Fibroblast of lung (primary cell): Measurements from ENCODE around the gene ZDHHC3. TPM values are rescaled to one million over a fixed set of nuclear protein-coding genes. Genes with fewer than 3 reads are reported as not detected.

ENCODE experiments used
- DNase-seq, 2 donors: peaks; one replicate each; pipeline versions ENCODE4 v3.0.0 to v3.0.0-alpha.2; 2010; ENCODE audit warnings: low read depth in 2 of 2
- H2AFZ ChIP-seq: 2 replicates; pipeline ENCODE4 v1.5.1; 2012; ENCODE audit warnings: low read length, control low read depth, inconsistent platforms
- H3K27ac ChIP-seq: 2 replicates; pipeline ENCODE4 v1.5.1; 2011; ENCODE audit warnings: low read length, control low read depth; ENCODE audit not compliant: insufficient read depth
- H3K27me3 ChIP-seq: 2 replicates; pipeline ENCODE4 v1.5.1; 2011; ENCODE audit warnings: mild to moderate bottlenecking, low read length; ENCODE audit not compliant: control insufficient read depth, insufficient read depth
- H3K36me3 ChIP-seq: 2 replicates; pipeline ENCODE4 v1.5.1; 2011; ENCODE audit warnings: low read length; ENCODE audit not compliant: control insufficient read depth, insufficient read depth
- H3K4me1 ChIP-seq: 2 replicates; pipeline ENCODE4 v1.5.1; 2011; ENCODE audit warnings: low read length; ENCODE audit not compliant: control insufficient read depth, insufficient read depth; ENCODE audit errors: extremely low read depth
- H3K4me2 ChIP-seq: 2 replicates; pipeline ENCODE4 v1.5.1; 2011; ENCODE audit warnings: low read length, control low read depth; ENCODE audit not compliant: insufficient read depth; ENCODE audit errors: extremely low read depth
- H3K4me3 ChIP-seq, 4 experiments: fragments of 200-600 bp in 1 of 4; sonication (generic) in 1 of 4; replicated peaks in 1 of 4; 2 replicates each; pipeline ENCODE4 v1.5.1; 2011 to 2016; ENCODE audit warnings: low read length in 4 of 4, low read depth in 3 of 4, mild to moderate bottlenecking in 3 of 4, control low read depth in 2 of 4, inconsistent platforms in 1 of 4, mixed read lengths in 1 of 4; ENCODE audit not compliant: insufficient read depth in 1 of 4; ENCODE audit errors: control extremely low read depth in 1 of 4
- H3K79me2 ChIP-seq: 2 replicates; pipeline ENCODE4 v1.5.1; 2012; ENCODE audit warnings: mild to moderate bottlenecking, low read length, inconsistent platforms; ENCODE audit not compliant: control insufficient read depth, insufficient read depth
- H3K9ac ChIP-seq: 2 replicates; pipeline ENCODE4 v1.5.1; 2011; ENCODE audit warnings: mild to moderate bottlenecking, low read length, control low read depth; ENCODE audit not compliant: insufficient read depth
- H3K9me3 ChIP-seq: 2 replicates; pipeline ENCODE4 v1.5.1; 2012; ENCODE audit warnings: low read depth, low read length; ENCODE audit not compliant: control insufficient read depth, insufficient read depth
- H4K20me1 ChIP-seq: 2 replicates; pipeline ENCODE4 v1.5.1; 2011; ENCODE audit warnings: low read length; ENCODE audit not compliant: control insufficient read depth, insufficient read depth; ENCODE audit errors: extremely low read depth
- CTCF ChIP-seq, 2 donors: IDR thresholded peaks in 1 of 2; conservative IDR thresholded peaks in 1 of 2; 1 replicate in 1 of 2; 2 replicates in 1 of 2; pipeline ENCODE4 v1.5.1; 2011 to 2012; ENCODE audit warnings: low read length in 2 of 2, control low read depth in 1 of 2, inconsistent platforms in 1 of 2, low read depth in 1 of 2, mild to moderate bottlenecking in 1 of 2
- EZH2 ChIP-seq: IDR thresholded peaks from 2 replicates; pipeline ENCODE4 v1.5.1; 2012; ENCODE audit warnings: low read length, control low read depth, mild to moderate bottlenecking; ENCODE audit errors: missing control alignments
- polyA plus RNA-seq, 2 donors: library from polyadenylated mRNA; depleted of rRNA in 1 of 2; stranded (reverse) in 1 of 2; unstranded in 1 of 2; fragments of >200 nt; gene quantifications; 2 replicates each; pipeline ENCODE4 v1.2.1, GENCODE V29; 2011 to 2012; ENCODE audit warnings: missing spikeins in 1 of 2
- total RNA-seq: library from RNA; depleted of rRNA; stranded (reverse); fragments of >200 nt; gene quantifications from 2 replicates; pipeline ENCODE4 v1.2.1, GENCODE V29; 2014

Gene ZDHHC3
- total and polyA plus RNA-seq, 2 donors (not counting 1 experiment from before 2014, with no cell fraction given) = 53.2 to 126 TPM

- Histone ChIP-seq H3K9me3 (no peaks in the 10 kb centered on the region), H4K20me1 (no peaks in the 10 kb centered on the region), H2AFZ (no peak overlapping the region), H3K9ac (no peak overlapping the region), H3K4me1 (peaks cover 18% of the 10 kb centered on the region), H3K27ac (no peak overlapping the region), H3K4me2 (no peak overlapping the region), H3K79me2 (no peaks in the 10 kb centered on the region), H3K27me3 (no peaks in the 10 kb centered on the region), H3K36me3 (no peaks in the 10 kb centered on the region), H3K4me3 (no peak overlapping the region)
- TF ChIP-seq CTCF (conservative IDR thresholded peaks at IDR 0.05 in 1 of 2, IDR thresholded peaks at IDR 0.05 in 1 of 2; ENCODE audit: low read depth in 1 of 2, low read length in 2 of 2) (no peak), EZH2 (no peak)
- DNase-seq = no peak
Observed at GRCh38 chr3:44880284-44880683, 95.7 kb downstream of the ZDHHC3 start.

GRCh38 chr3:44877333-44877732 is 98.6 kb downstream of the ZDHHC3 start:
- TF ChIP-seq EZH2 (no peak), CTCF (conservative IDR thresholded peaks at IDR 0.05 in 1 of 2, IDR thresholded peaks at IDR 0.05 in 1 of 2; ENCODE audit: low read depth in 1 of 2, low read length in 2 of 2) (no peak)
- Histone ChIP-seq H3K4me2 (no peak overlapping the region), H3K79me2 (no peaks in the 10 kb centered on the region), H3K27ac (no peak overlapping the region), H3K27me3 (no peaks in the 10 kb centered on the region), H3K36me3 (no peaks in the 10 kb centered on the region), H2AFZ (no peak overlapping the region), H3K4me3 (no peak overlapping the region), H4K20me1 (no peaks in the 10 kb centered on the region), H3K9me3 (no peaks in the 10 kb centered on the region), H3K9ac (no peak overlapping the region), H3K4me1 (no peaks in the 10 kb centered on the region)
- DNase-seq = no peak

GRCh38 chr3:44875596-44875995 is 100.4 kb downstream of the ZDHHC3 start:
- no peak overlapping the region for H3K4me3 ChIP-seq
- H3K36me3 ChIP-seq = no peaks in the 10 kb centered on the region
- H3K4me2 ChIP-seq = no peak overlapping the region
- no peak overlapping the region for H3K27ac ChIP-seq
- no peaks in the 10 kb centered on the region for H3K4me1 ChIP-seq
- DNase-seq = no peak
- no peaks in the 10 kb centered on the region for H3K27me3 ChIP-seq
- TF ChIP-seq CTCF (conservative IDR thresholded peaks at IDR 0.05 in 1 of 2, IDR thresholded peaks at IDR 0.05 in 1 of 2; ENCODE audit: low read depth in 1 of 2, low read length in 2 of 2) (no peak), EZH2 (no peak)
- no peaks in the 10 kb centered on the region for H3K9me3 ChIP-seq
- no peaks in the 10 kb centered on the region for H4K20me1 ChIP-seq
- H3K79me2 ChIP-seq = no peaks in the 10 kb centered on the region
- H2AFZ ChIP-seq = no peak overlapping the region
- no peak overlapping the region for H3K9ac ChIP-seq

Other genes starting within 250 kb of the ZDHHC3 start
- 11.3 and 16.0 TPM in 2 replicates for gene ZNF501, start 246.5 kb downstream of the ZDHHC3 start, total RNA-seq
- 3.2 and 3.7 TPM in 2 replicates for gene ZNF501, start 246.5 kb downstream of the ZDHHC3 start, polyA plus RNA-seq
- 18.3 and 20.0 TPM in 2 replicates for gene KIAA1143, start 214.6 kb downstream of the ZDHHC3 start, total RNA-seq
- 16.0 and 18.9 TPM in 2 replicates for gene KIAA1143, start 214.6 kb downstream of the ZDHHC3 start, polyA plus RNA-seq
- 2.1 and 3.8 TPM in 2 replicates for gene KIF15, start 214.4 kb downstream of the ZDHHC3 start, total RNA-seq
- gene KIF15, start 214.4 kb downstream of the ZDHHC3 start, polyA plus RNA-seq = 3.1 and 9.4 TPM in 2 replicates
- 17.2 and 25.3 TPM in 2 replicates for gene TMEM42, start 114.3 kb downstream of the ZDHHC3 start, total RNA-seq
- gene TMEM42, start 114.3 kb downstream of the ZDHHC3 start, polyA plus RNA-seq = 20.2 and 23.4 TPM in 2 replicates
- gene TGM4, start 101.6 kb downstream of the ZDHHC3 start, total RNA-seq = not detected in 2 replicates
- gene TGM4, start 101.6 kb downstream of the ZDHHC3 start, polyA plus RNA-seq = 0.02 TPM in 1 of 2 replicates, not detected in the other
- gene EXOSC7, start 70 bp upstream of the ZDHHC3 start, total RNA-seq = 36.7 and 58.8 TPM in 2 replicates
- gene EXOSC7, start 70 bp upstream of the ZDHHC3 start, polyA plus RNA-seq = 72.1 and 72.5 TPM in 2 replicates
- gene CLEC3B, start 50.1 kb upstream of the ZDHHC3 start, total RNA-seq = 20.0 and 56.3 TPM in 2 replicates
- gene CLEC3B, start 50.1 kb upstream of the ZDHHC3 start, polyA plus RNA-seq = 49.2 and 87.2 TPM in 2 replicates
- 16.9 and 56.1 TPM in 2 replicates for gene CDCP1, start 170.2 kb upstream of the ZDHHC3 start, total RNA-seq
- 25.6 and 59.1 TPM in 2 replicates for gene CDCP1, start 170.2 kb upstream of the ZDHHC3 start, polyA plus RNA-seq